IgD-negative memory B cell (primary cell): ENCODE data around the gene FAM13A. TPM values are rescaled to one million over a fixed set of nuclear protein-coding genes. Genes with fewer than 3 reads are reported as not detected.
A peak's percentile ranks its signal among the peaks of the same experiment; 100 is the strongest.

Source experiments
- H3K27ac Mint-ChIP-seq, 3 donors: one replicate each; pipeline ENCODE4 v1.8.0; 2020 to 2022; ENCODE audit warnings: mild to moderate bottlenecking in 3 of 3, mixed read lengths in 3 of 3, moderate library complexity in 1 of 3
- H3K27me3 Mint-ChIP-seq: one replicate; pipeline ENCODE4 v1.8.0; 2021; ENCODE audit warnings: mixed read lengths
- H3K36me3 Mint-ChIP-seq: one replicate; pipeline ENCODE4 v1.8.0; 2020; ENCODE audit warnings: mild to moderate bottlenecking, mixed read lengths
- H3K4me1 Mint-ChIP-seq, 3 donors: one replicate each; pipeline ENCODE4 v1.8.0; 2020 to 2022; ENCODE audit warnings: mixed read lengths in 3 of 3, mild to moderate bottlenecking in 1 of 3
- H3K4me3 Mint-ChIP-seq, 4 donors: one replicate each; pipeline ENCODE4 v1.8.0; 2020 to 2022; ENCODE audit warnings: mild to moderate bottlenecking in 4 of 4, mixed read lengths in 4 of 4, moderate library complexity in 3 of 4
- H3K9me3 Mint-ChIP-seq, 3 donors: one replicate each; pipeline ENCODE4 v1.8.0; 2020 to 2021; ENCODE audit warnings: mixed read lengths in 3 of 3, mild to moderate bottlenecking in 1 of 3
- polyA plus RNA-seq: library from polyadenylated mRNA; unstranded; fragments of 300-500 nt; fragmentation: Illumina TruSeq; gene quantifications from one replicate; pipeline ENCODE4 v1.2.3, GENCODE V29; 2021

FAM13A gene
- polyA plus RNA-seq, 1 donor from 2014 or later, result 2.3 TPM

DNA sequence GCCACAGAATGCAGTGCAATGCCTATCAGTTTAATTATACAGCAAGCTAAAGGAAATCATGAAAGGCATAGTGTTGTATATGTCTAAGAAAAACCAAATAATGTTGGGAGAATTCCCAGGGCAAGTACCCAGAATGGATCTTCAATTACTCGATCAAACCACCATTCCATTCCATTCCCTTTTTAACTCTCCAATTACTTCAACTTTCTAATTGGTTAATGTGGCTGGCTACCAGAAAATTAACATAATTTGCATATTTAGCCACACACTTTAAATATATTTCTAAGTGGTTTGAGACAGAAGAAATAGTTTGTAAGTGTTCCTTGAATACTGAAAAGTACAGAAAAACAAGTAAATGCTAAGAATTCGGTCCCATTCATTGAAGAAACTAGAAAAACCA lies 247.9 kb downstream of the FAM13A start:
- H3K27ac Mint-ChIP-seq, result no peak overlapping the region
- no peak overlapping the region for H3K4me3 Mint-ChIP-seq
- no peaks in the 10 kb centered on the region for H3K36me3 Mint-ChIP-seq
- H3K9me3 Mint-ChIP-seq, result no peaks in the 10 kb centered on the region
- H3K27me3 Mint-ChIP-seq, result peaks cover 3% of the 10 kb centered on the region
- peaks cover 0 to 3% (median 2%) of the 10 kb centered on the region in 3 donors for H3K4me1 Mint-ChIP-seq

DNA sequence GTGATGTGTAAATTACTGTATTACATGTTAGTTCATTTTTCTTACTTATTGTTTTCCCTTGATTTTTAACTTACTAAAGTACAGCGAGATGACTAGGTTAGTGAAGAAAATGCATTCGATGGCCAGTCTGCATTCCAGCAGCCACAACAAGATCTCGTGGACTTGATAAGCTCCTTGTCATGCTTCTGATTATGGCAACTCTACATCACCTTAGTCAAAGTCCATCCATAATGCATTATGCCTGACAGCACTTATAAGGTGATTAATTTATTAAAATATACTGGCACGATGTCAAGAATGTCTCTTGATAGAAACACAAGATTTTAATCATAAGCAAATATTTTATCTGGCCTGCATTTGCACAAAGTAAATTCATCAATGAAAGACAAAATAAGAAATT lies 249.5 kb downstream of the FAM13A start:
- Mint-ChIP-seq H3K36me3 (no peaks in the 10 kb centered on the region), H3K4me1 (peaks cover 0 to 6% (median 3%) of the 10 kb centered on the region in 3 donors), H3K4me3 (no peak overlapping the region), H3K27ac (no peak overlapping the region), H3K27me3 (peaks cover 3% of the 10 kb centered on the region), H3K9me3 (no peaks in the 10 kb centered on the region)

DNA sequence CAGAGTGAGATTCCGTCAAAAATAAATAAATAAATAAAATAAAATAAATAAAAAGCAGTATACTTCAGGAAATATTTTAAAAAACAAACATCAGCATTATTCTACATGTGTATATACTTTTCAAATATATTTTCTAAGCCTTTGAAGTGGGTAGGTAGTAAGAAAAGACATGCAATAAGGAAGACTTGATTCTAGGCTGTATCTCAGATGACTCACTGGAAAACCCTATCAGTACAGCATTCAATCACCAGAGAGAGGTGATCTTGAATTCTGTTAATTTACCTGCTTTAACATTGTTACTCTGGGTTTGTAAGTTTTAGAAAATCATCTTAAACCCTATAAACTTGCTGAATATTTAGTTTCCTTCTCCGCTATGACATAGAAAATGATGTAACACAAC lies 252.8 kb downstream of the FAM13A start:
- H3K4me1 Mint-ChIP-seq, result peaks cover 0 to 4% (median under 1%) of the 10 kb centered on the region in 3 donors
- no peak overlapping the region for H3K4me3 Mint-ChIP-seq
- no peak overlapping the region for H3K27ac Mint-ChIP-seq
- H3K27me3 Mint-ChIP-seq, result peaks cover 3% of the 10 kb centered on the region
- no peaks in the 10 kb centered on the region for H3K9me3 Mint-ChIP-seq
- H3K36me3 Mint-ChIP-seq, result no peaks in the 10 kb centered on the region

DNA sequence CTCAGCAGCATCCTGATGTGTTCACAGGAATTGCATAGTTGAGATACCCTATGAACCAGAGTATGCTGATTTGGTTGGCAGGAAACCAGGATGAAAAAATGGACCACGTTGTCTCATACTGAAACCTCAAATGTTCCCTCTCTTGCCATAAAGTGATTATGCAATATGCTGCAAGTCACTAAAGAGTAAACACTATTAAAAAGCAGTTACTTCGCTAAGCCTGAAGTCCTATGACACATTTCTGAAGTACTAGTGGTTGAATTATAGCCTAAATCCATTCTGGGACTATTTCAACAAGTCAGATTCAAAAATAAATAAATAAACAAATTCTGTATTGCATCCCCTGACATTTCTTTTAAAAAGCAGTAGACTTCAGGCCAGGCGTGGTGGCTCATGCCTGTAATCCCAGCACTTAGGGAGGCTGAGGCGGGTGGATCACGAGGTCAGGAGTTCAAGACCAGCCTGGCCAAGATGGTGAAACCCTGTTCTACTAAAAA lies 253.3 kb downstream of the FAM13A start:
- H3K9me3 Mint-ChIP-seq, result no peaks in the 10 kb centered on the region
- H3K4me1 Mint-ChIP-seq, result peaks cover 0 to 4% (median 0%) of the 10 kb centered on the region in 3 donors

DNA sequence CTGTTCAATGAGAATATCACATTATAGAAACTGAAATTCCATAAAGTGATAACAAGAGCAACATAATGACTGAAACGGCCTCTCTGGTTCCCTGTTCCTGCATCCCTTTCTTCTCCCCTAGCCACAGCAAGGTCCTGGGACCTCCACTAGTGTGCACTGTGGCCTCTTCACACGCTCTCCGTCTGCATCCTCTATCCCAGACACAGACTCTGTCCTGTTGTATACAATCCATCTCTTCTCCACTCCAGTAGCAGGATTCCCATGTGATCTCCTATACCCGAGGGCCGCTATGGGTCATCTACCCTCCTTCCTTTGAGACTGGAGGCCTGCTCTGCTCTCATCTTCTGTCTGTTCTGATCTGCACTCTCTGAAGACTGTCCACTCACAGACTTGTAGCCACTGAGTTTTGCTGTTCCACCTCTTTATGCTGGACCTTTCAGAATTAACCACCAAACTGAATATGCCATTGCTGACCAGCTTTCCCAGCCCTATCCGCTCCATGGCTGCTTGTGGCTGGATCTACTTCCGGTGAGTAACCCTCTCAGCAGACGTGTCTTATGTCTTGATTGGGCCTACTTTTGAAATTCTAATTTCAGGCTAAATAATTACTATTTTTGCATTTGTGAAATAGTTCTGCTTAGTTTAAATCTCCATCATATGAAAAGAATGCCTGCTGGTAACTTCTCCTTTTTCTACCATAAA lies 254.2 kb downstream of the FAM13A start:
- Mint-ChIP-seq H3K4me1 (peaks cover 0 to 4% (median 0%) of the 10 kb centered on the region in 3 donors), H3K36me3 (no peaks in the 10 kb centered on the region), H3K9me3 (no peaks in the 10 kb centered on the region), H3K4me3 (no peak overlapping the region), H3K27ac (no peak overlapping the region), H3K27me3 (peaks cover 2% of the 10 kb centered on the region)

More for the DNA sequence above, 253.3 kb downstream of the FAM13A start:
- H3K4me3 Mint-ChIP-seq, result no peak overlapping the region
- no peak overlapping the region for H3K27ac Mint-ChIP-seq
- peaks cover 3% of the 10 kb centered on the region for H3K27me3 Mint-ChIP-seq
- no peaks in the 10 kb centered on the region for H3K36me3 Mint-ChIP-seq

DNA sequence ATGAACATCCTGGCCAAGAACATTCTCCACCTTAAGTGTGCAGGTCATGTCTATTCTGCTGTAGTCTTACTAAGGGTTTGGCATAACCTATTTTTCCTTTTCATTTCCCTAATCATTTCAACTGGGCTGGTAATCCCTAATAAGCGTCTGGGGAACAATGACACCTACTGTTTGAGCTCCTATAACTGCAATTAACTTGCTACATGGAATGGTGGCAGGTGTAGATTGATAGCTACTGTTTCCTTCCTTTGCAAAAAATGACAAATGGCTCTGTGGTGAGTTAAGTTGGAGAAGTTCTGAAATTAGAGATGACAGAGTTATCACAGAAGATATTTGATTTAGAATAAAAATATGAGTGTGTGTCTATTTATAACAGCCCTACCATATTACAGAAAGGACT lies 254.8 kb downstream of the FAM13A start:
- Mint-ChIP-seq H3K9me3 (no peaks in the 10 kb centered on the region), H3K27me3 (peaks cover 2% of the 10 kb centered on the region), H3K27ac (no peak overlapping the region), H3K4me3 (no peak overlapping the region), H3K36me3 (no peaks in the 10 kb centered on the region), H3K4me1 (peaks cover 0 to 4% (median 0%) of the 10 kb centered on the region in 3 donors)

DNA sequence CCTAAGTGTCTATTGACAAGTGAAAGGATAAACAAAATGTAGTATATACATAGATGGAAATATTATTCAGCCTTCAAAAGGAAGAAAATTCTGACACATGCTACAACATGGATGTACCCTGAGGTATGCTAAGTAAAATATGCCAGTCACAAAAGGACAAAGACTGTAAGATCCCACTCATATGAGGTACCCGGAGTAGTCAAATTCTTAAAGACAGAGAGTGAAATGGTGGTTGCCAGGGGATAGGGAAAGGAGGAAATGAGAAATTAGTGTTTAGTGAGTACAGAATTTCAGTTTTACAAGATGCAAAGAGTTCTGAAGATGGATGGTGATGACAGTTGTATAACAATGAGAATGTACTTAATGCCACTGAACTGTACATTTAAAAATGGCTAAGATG lies 257.1 kb downstream of the FAM13A start:
- no peaks in the 10 kb centered on the region for H3K36me3 Mint-ChIP-seq
- H3K27me3 Mint-ChIP-seq, result peaks cover 2% of the 10 kb centered on the region
- no peak overlapping the region for H3K4me3 Mint-ChIP-seq
- H3K9me3 Mint-ChIP-seq, result no peaks in the 10 kb centered on the region
- H3K27ac Mint-ChIP-seq, result no peak overlapping the region
- peaks cover 0 to 4% (median 0%) of the 10 kb centered on the region in 3 donors for H3K4me1 Mint-ChIP-seq

DNA sequence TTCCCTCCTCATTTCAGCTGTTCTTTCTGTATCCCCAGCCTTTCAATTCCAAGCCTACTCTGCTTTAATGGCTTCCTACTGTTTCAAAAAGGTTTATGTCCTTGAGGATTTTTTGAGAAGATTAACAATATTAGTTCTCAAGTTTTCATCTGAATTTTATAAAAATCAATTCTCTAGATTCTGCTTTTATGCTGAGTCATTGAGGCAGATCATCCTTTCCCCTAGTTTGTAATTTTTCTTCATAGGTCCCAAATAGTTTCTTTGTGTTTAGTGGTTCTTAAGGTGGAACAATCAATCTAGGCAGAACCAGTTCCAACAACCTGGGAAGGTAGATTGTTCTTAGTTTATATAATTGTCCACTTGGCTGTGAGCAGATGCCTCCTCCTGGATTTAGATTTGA lies 259.3 kb downstream of the FAM13A start:
- no peak overlapping the region for H3K27ac Mint-ChIP-seq
- no peaks in the 10 kb centered on the region for H3K4me1 Mint-ChIP-seq
- H3K36me3 Mint-ChIP-seq, result no peaks in the 10 kb centered on the region
- H3K4me3 Mint-ChIP-seq, result no peak overlapping the region
- peaks cover 2% of the 10 kb centered on the region for H3K27me3 Mint-ChIP-seq
- no peaks in the 10 kb centered on the region for H3K9me3 Mint-ChIP-seq

DNA sequence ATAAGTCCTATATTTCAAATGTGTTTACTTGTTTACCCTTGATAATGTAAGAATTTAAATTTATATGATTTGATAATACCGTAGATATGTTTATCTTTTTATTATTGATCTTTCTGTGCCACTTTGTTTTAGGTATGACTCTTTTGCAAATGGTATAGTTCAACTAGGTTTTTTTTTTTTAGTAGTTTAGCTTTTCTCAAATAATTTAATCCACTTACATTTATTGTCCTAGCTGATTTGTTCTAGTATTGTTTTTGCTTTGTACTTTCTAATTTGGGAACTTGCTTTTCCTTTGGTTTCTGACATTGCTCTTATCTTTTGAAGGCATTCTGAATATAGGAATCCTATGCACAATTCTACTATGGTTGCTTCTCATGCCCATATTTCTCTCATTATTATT lies 260.4 kb downstream of the FAM13A start:
- Mint-ChIP-seq H3K36me3 (no peaks in the 10 kb centered on the region), H3K4me3 (no peak overlapping the region), H3K4me1 (no peaks in the 10 kb centered on the region), H3K27ac (no peak overlapping the region), H3K27me3 (peaks cover 2% of the 10 kb centered on the region), H3K9me3 (no peaks in the 10 kb centered on the region)

DNA sequence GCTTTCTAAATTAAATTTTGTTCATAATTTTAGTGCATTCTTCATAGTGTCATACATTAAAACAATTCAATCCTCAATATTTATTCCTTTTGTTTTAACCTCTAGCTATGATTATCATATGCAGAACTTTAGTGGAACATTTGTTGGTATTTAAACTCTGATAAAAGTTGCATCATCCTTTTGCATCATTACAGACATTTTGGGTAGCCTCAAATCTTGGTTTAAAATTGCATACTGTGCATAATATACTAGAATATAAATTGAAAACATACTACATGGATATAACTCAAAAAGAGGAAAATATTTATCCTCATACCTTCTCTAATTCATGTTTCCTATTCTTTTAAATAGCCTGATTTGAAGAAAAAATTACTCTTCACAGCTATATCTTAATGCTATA lies 262.0 kb downstream of the FAM13A start:
- Mint-ChIP-seq H3K27ac (no peak overlapping the region), H3K4me1 (no peaks in the 10 kb centered on the region), H3K36me3 (no peaks in the 10 kb centered on the region)

DNA sequence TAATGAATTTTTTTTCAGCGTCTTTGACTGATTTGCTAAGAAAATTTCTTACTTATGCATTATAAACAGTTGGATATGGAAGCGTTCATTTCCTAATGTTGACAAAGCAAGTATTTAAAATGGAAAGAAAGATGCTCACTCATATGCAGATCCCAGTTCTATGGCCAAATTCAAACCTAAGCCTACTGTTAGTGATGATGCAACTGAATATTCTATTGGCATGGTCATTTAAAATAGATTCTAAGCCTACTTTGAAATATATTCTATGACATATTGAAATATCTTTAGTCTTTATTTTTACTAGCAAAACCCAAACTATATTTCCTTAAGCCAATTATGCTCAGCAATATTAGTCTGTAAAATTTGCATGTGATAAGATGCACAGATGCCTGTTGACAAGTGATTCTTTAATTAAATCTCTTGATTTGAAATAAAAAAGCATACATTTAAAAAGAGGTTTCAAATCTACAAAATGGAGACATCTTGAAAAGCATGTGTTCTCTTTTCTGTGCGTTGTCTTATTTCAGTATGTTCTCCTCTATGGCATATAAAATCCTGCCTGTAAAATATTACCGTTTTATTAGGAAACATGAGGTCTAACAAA lies 262.8 kb downstream of the FAM13A start:
- Mint-ChIP-seq H3K27ac (no peak overlapping the region), H3K36me3 (no peaks in the 10 kb centered on the region), H3K9me3 (no peaks in the 10 kb centered on the region), H3K4me3 (no peak overlapping the region), H3K27me3 (no peaks in the 10 kb centered on the region), H3K4me1 (no peaks in the 10 kb centered on the region)

More for the DNA sequence above, 262.0 kb downstream of the FAM13A start:
- no peak overlapping the region for H3K4me3 Mint-ChIP-seq
- H3K27me3 Mint-ChIP-seq, result peaks cover 2% of the 10 kb centered on the region
- H3K9me3 Mint-ChIP-seq, result no peaks in the 10 kb centered on the region

DNA sequence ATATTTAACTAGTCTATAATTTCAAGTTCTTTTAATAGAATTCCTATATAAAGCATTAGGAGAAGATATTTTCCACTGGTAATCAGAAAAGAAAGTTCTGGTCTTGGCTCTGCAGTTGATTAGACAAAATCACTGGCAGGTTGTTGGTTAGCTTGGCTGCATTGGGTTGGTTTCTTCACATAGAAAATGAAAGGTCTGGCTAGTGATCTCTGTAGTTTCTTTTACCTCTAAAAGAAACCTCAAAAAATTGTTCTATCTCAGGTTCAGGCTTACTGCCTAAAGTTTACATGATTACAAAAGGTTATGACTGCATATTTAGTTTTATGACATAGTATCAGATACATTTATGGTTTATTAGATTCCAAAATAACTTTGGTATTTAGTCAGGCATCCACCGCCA lies 263.5 kb downstream of the FAM13A start:
- Mint-ChIP-seq H3K9me3 (no peaks in the 10 kb centered on the region), H3K36me3 (no peaks in the 10 kb centered on the region), H3K27me3 (no peaks in the 10 kb centered on the region), H3K27ac (no peak overlapping the region), H3K4me1 (no peaks in the 10 kb centered on the region), H3K4me3 (no peak overlapping the region)

DNA sequence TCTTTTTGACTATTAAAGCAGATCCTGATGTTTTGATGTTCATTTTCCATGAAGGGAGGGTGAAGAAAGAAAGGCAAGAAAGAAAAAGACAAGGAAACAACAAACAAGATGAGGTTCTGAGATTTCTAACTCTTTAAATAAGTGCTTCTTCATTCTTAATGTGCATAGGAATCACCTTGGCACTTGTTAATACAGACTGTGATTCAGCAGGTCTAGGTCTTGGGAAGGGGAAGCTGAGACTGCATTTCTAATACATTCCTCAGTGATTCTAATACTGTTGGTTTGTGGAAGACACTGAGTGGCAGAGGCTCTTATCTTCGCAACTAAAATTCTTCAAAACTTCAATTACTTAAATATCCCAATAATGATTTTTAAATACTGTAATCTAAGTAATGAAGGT lies 264.2 kb downstream of the FAM13A start:
- peak overlapping the region in 1 of 3 donors; percentile 6 for H3K27ac Mint-ChIP-seq
- H3K27me3 Mint-ChIP-seq, result no peaks in the 10 kb centered on the region
- no peaks in the 10 kb centered on the region for H3K36me3 Mint-ChIP-seq

DNA sequence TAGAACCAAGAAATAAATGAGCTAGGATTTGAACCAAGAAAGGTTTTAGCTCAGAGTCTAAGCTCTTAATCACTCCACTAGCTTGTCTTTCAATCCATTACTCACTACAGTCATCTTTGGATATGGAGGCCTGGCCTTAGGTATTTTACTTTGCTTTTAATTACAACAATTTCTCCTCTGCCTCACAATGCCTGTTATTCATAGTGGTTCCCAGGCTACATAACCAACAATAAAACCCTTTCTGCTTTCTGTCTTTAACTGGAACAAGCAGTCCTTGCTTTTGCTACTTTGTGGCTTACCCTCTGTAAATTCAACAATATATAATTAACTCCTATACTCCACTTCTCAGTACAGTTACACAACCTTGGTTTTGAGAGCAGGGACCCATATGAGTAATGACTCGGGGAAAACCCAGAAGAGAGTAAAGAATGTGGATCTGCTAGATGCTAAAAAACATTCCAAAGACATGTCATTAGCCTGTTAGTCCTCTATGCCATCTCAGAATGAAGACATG lies 264.7 kb downstream of the FAM13A start:
- Mint-ChIP-seq H3K4me3 (no peak overlapping the region), H3K27ac (peak overlapping the region in 1 of 3 donors; percentile 6), H3K36me3 (no peaks in the 10 kb centered on the region), H3K27me3 (no peaks in the 10 kb centered on the region), H3K4me1 (no peaks in the 10 kb centered on the region), H3K9me3 (no peaks in the 10 kb centered on the region)

More for the DNA sequence above, 264.2 kb downstream of the FAM13A start:
- no peaks in the 10 kb centered on the region for H3K4me1 Mint-ChIP-seq
- H3K4me3 Mint-ChIP-seq, result no peak overlapping the region
- no peaks in the 10 kb centered on the region for H3K9me3 Mint-ChIP-seq

DNA sequence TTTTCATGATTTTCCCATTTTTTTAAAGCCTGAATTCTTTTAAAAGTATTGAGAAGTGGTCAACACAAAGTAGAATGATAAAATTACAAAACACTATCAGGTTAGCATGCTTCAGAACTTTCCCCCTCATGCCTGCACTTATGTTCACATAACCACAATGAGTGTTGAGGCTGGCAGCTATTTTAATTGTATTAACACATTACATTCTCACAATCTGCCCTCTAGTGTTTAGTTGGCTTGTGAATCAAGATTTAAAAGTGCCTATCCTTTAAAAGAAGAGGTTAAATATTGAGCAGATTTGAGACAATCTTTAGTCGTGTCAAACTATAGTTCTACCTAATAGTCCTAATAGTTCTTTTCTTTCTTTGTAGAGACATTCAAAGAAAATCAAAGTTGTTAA lies 265.7 kb downstream of the FAM13A start:
- H3K27ac Mint-ChIP-seq, result no peak overlapping the region
- H3K4me3 Mint-ChIP-seq, result no peak overlapping the region

DNA sequence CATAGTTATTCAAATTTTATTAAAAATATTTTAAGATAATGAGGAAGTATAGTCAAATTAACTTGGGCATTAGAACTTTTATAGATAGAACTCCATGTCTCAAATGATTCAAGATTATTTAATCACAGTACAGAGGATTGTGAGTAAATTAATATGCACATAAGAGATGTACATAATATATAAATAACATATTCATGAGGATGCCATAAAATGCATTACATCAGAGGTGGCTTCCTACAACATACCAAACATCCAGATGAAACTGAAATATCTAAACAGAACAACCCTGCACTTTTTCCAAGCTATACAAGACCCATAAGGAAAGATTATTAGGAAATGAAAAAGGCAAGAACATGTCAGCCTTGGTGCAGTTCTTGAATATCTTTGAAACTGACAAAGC lies 268.1 kb downstream of the FAM13A start:
- Mint-ChIP-seq H3K9me3 (no peaks in the 10 kb centered on the region), H3K4me3 (no peak overlapping the region), H3K4me1 (peaks cover 0 to 1% (median 0%) of the 10 kb centered on the region in 3 donors), H3K27me3 (peaks cover 2% of the 10 kb centered on the region), H3K36me3 (peaks cover 1% of the 10 kb centered on the region), H3K27ac (no peak overlapping the region)

More for the DNA sequence above, 265.7 kb downstream of the FAM13A start:
- H3K4me1 Mint-ChIP-seq, result no peaks in the 10 kb centered on the region
- H3K36me3 Mint-ChIP-seq, result no peaks in the 10 kb centered on the region
- H3K27me3 Mint-ChIP-seq, result no peaks in the 10 kb centered on the region
- H3K9me3 Mint-ChIP-seq, result no peaks in the 10 kb centered on the region
